HFF-Myc (cell line): ENCODE results near the gene KIN.
"Not testable (repeated sequence)": the region's sequence is repeated elsewhere in the genome, so short reads cannot be mapped to it uniquely, and the experiment has no call there.

Experiments
- DNase-seq: peaks from one replicate; pipeline ENCODE4 v3.0.0-alpha.2; 2011; ENCODE audit warnings: low read depth; ENCODE audit errors: extremely low read depth
- H3K4me3 ChIP-seq: replicated peaks from 2 replicates; pipeline ENCODE4 v1.5.1; 2011; ENCODE audit warnings: low read depth, mild to moderate bottlenecking, control low read depth, low read length
- CTCF ChIP-seq: IDR thresholded peaks from 2 replicates; pipeline ENCODE4 v1.5.1; 2012; ENCODE audit warnings: mild to moderate bottlenecking, low read depth, low read length, control low read depth; ENCODE audit errors: missing control alignments

KIN gene

DNA sequence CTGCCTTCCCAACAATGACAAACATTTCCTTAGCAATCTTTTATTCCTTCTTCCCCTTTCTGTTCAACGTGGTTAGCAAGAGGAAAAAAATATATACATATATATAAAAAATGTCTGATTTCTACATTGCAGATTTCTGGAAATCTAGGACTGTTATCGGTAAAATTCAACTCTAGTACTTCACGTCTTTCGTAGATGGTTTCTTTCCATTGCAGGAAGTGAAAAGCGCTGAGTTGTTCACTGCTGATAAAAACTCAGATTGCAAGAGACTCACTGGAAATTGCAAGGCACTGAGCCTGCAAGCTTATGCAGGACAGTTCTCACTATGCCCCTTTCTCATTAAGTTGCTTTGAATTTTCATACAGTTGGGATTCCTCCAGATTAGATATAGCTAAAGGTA, 23.9 kb downstream of the KIN start:
- no peak for DNase-seq
- no peak for TF ChIP-seq CTCF
- H3K4me3 ChIP-seq, result no peak overlapping the region

DNA sequence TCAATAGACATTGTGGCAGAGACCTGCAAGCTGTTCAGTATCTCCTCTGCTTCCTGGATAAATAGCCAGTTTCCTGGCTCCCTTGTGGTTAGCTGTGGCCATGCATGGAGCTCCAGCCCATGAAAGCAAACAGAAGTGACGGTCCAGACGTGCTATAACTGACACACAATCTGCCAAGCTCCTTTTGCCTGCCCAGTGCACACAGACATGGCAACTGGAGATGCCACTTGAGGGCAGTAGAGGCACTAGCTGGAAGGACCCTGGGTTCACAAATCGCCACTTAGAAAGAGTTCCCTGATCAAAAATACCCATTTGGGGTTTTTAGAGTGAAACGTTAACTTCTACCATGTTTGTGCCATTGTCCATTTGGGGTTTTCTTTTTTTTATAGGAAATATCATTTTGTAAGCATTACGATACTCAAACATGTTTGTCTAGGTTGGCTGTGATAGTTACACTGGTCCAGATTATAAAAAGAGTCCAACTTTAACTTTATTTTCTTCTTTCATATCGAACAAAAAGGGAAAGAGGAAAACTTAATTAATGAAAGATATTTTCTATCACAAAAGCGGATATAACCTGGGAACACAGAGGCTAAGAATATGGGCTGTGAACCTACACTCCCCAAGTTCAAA, 31.3 kb downstream of the KIN start:
- no peak for DNase-seq
- TF ChIP-seq CTCF, result peak; percentile 62
- no peak overlapping the region for H3K4me3 ChIP-seq

GRCh38 chr10:7755103-7755502, 32.7 kb downstream of the KIN start:
- TF ChIP-seq CTCF, result no peak
- no peak for DNase-seq
- no peak overlapping the region for H3K4me3 ChIP-seq

DNA sequence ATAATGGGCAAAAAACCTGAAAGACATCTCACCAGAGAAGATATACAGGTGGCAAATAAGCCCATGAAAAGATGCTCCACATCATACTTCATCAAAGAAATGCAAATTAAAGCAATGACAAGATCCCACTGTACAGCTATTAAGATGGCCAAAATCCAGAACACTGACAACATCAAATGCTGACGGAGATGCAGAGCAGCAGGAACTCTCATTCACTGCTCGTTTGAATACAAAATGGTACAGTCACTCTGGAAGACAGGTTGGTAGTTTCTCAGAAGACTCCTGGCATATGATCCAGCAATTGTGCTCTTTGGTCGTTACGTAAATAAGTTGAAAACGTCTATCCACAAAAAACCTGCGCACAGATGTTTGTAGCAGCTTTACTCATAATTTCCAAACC, 35.5 kb downstream of the KIN start:
- no peak overlapping the region for H3K4me3 ChIP-seq
- no peak for DNase-seq
- TF ChIP-seq CTCF, result no peak

- no peak for DNase-seq
- H3K4me3 ChIP-seq, result no peak overlapping the region
- no peak for TF ChIP-seq CTCF
Observed at GRCh38 chr10:7750222-7750621, 37.6 kb downstream of the KIN start.

GRCh38 chr10:7748637-7749036, 39.2 kb downstream of the KIN start:
- DNase-seq, H3K4me3 ChIP-seq: not testable (repeated sequence)

GRCh38 chr10:7744307-7744706, 43.5 kb downstream of the KIN start:
- no peak overlapping the region for H3K4me3 ChIP-seq
- TF ChIP-seq CTCF, result no peak
- DNase-seq, result no peak
